Activated effector memory CD4-positive, alpha-beta T cell treated with anti-CD3 and anti-CD28 coated beads, Interleukin-2, amount 50 U/mL, for 16 hours (primary cell): ENCODE results near the gene LINC01488.

ENCODE experiments used
- DNase-seq: peaks from one replicate; pipeline ENCODE4 v3.0.0-alpha.2; 2020

Gene LINC01488

DNA sequence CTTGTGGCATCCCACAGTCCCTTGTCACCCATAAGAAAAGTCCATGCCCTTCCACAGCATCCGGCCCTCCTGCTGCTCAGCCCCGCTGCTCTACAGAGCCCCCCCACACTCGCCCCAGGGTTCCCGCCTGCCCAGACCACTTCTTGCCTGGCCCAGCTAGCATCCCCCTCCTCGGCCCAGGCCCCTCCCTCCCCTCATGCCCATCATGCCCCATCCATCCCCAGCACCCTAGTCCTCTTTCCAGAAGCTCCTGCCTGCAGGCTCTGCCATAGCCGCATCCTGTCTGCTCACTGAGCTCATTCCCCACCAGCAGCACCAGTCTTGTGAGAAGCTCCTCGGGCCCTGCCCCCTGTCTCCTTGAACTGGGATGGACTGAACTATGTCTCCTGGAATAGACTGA lies 54.4 kb downstream of the LINC01488 start:
- peak; percentile 34 for DNase-seq

DNA sequence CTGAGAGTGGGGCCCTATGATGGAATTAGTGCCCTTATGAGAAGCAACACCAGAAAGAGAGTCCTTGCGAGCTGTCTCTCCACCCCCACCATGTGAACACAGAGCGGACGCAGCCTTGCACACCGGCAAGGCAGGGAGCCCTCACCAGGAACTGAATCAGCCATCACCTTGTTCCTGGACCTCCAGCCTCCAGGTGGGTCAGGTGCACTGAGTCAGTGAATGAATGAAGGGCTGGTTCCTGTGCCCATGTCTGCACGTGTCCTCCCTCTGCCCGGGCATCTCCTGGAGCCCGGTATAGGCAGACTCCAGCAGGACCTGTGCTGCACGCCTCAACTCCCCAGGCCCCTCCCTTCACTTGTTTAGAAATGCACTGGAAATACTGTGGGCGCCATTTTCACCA lies 54.9 kb downstream of the LINC01488 start:
- DNase-seq = peak; percentile 50

DNA sequence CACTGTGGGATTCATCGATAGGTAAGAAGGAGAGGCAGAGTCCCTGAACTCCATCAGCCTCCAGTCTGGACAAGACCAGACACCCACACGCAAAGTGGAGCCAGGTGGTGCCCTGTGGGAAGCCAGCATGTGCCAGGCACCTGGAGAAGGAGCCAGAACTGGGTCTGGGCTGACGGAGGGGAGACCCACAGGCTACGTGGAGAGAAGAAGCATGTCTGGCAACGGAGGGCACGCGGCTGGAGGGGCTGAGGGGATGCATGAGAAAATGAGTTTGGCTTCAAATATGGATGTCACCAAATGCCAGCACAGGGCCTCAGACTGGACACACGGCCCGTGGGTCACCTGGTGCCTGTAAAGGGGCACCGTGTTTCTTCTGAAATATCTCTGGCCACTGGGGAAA lies 55.7 kb downstream of the LINC01488 start:
- peak; percentile 56 for DNase-seq

DNA sequence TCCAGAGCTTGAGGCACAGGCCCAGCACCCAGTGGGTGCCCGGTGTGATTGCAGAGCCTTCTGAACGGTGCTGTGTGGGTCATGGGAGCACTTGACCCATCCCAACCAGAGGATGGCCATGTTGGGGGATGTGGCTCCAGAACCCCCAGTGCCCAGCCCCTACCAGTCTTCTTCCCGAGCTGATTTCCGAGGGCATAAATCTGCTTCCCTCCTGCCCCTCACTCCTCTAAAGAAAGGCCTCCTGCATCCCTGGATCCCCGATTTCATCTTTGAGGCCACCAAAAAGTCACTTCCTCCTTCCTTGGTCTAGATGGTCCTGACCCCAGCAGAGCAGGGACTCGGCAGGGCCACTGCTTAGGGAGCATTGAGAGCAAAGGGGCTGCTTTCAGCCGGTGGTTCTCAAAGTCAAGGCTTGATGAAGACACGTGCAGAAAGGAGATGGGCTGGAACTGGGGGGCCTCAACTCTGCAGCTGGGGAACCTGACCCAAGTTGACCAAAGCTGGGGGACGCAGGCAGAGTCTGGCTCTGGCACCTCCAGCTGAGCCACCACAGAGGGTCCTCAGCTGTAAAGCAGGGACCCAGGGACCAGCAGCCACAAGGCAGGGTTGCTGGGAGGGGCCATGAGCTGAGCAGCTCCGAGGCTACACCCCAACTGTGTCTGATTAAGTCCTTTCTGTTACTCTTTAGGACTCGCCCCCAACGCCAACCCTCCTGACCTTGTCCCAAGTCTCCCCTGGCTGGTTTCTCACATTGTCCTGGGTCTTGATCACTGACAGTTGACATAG lies 56.6 kb downstream of the LINC01488 start:
- DNase-seq = peak; percentile 57

DNA sequence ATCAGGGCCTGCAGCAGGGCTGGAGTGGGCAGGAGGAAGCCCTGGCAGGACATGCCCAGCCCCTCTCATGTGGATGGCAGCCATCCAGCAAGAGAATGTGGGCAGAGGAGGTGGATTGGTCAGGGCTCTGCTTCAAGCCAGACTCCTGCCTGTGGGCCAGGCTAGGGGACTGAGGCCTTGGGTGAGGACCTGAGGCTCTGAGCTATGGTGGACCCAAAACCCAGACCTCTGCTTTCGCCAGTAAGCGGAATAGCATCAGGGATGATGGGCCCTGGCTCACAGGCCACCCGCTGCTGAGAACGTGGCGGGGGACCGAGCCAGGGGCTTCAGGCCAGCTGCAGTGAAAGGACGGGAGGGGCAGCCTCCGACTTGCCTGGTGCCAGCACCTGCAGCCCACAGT lies 57.4 kb downstream of the LINC01488 start:
- peak; percentile 52 for DNase-seq

DNA sequence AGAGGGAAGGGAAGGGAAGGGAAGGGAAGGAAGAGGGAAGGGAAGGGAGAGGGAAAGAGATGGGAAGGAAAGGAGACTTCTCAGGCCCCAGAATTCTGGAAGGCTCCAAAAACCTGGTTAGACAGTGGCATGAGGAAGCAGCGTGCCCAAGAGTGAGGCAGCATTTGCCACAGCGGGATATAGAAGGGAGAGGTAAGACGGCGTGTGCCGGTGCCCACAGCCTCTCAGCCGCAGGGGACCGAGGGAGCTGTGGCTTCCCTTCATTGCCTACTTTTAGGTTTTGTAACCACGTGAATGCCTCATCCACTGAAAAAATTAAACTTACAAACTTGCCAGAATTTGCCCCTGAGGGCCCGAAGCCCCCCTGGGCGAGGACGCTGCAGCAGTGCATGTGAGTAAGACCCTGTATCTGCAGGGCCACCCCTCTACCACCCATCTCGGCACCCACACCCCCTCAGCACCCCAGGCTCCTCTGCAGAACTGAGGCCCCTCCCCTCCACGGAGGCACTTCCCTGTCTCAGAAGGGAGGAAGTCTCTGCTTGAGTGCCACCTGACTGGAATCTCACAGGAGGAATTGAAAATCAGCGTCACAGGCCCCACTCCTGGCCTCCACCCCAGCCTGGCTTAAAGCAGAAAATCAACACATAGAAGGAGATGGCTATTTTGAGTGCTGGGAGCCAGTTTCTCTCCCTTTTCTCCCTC lies 58.1 kb downstream of the LINC01488 start:
- DNase-seq = peak; percentile 22

DNA sequence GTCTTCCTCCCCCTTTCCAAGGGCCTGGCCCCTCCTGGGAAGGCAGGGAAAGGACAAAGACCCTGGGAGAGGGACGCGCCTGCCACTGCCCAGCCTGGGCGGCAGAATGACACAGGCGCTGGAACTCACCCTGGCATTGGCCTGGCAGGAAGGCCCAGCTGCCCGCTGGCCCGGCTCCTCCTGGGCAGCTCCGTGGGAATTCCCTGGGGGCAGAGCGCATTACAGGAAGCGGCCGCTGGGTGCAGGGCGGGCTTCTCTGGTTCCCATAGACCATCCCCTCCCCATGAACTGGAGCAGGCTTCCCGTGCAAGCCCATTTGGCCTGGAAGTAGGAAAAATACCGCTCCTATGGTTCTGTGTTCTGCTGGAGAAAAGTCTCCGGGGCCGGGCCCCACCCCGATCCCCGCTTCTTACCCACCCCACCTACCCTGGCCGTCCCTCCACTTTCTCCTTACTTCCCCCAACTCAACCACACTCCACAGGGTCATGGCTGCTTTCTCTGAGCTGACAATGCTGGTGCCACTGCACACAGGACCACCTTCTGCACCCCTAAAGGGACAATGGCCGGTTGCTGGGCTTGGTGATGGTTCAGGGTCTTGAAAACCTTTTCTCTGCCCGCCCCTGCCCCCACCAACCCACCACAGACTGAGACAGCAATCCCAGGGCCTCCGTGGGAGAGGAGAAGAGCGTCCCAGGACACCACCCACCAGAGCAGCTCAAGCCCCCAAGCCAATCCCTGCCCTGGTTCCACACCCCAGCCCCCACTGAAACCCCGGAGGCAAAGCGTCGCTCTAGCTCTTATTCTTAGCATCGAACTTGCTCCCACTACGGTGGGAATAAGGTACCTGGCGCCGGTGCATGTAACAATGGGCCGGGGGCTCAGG lies 58.9 kb downstream of the LINC01488 start:
- DNase-seq = peak; percentile 58

DNA sequence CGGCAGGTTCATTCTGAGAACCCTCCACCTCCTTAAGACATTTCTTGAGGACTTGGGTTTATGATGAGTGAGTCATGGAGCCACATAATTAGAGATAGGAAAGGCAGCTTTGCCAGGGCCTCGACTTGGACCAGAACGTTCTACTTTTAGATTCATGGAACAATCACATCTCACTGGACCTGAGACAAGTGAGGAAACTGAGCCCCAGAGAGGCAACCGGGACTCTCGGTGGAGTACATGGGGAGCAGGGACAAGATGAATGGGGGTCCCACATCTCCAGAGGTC lies 59.5 kb downstream of the LINC01488 start:
- peak; percentile 37 for DNase-seq

DNA sequence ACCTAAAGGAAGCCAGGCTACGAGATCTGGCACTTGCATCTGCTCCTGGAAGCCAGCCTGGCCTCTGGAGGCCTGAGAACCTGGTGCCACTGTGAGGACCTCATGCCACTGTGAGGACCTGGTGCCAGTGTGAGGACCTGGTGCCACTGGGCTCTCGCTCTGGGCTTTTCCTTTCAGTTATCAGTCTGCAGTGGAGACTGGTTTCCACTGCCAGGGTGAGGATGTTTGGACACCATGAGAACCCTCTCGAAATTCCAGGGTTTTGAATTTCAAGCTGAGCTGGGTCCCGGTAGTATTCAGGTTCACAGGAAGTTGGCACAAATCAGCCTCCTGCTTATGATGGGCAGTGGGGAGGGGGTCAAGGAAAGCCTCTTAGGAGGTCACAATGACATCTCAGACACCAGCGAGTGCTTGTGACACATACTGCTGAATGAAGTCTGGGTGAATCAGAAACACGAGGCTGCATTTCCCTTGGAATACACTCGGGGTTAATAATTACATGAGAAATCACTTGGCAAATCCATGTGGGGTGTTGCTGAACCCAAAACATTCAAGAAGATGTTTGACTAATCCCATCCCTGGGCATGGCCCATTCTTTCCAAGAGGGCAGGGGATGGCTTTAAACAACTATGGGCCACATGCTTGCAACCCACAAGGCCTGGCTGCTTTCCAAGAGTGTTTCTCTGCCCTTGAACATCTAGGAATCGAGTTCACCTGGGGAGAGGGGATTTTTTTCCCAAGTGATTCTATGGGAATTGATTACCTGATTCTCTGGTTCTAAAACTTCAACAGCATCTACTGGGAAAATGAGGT lies 60.2 kb downstream of the LINC01488 start:
- DNase-seq = peak; percentile 24

DNA sequence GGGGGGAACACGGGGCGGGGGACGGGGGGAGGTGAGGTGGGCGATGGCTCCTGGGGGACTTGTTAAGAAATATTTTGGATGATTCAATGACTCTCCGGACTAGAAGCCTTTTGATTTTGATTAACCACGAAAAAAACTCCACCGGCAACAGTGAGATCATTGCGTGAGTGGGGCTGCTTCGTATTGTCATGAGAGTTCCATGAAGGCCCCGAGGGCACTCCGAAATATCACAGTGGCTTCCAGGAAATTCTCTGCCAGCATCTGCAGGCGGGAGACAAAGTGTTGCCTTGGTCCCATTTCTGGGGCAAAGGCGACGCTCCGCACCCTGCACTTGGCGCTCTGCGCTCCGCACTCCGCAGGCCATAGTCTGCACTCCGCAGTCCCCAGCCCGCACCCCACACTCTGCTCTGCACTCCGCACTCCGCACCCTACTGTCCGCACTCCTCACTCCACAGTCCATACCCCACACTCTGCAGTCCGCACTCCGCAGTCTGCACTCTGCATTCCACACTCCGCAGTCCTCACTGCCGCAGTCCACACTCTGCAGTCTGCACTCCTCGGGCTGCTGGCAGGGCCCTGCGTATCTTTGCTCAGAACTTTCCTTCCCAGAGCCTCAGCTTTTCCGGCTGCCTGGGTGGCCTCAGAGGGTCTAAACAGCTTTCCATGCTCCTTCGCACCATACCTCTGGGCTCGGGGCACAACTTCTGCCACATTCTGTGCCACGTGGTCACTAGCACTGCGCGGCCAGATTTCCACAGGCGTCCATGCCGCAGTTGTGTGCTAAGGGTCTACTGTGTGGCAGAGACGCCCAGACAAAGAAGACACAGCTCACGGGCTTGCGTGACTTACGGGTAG lies 61.1 kb downstream of the LINC01488 start:
- DNase-seq = peak; percentile 54
